Trophoblast cell (in vitro differentiated cells and primary cell): ENCODE data around the gene HYLS1.

Source experiments
- DNase-seq, 2 donors: peaks; one replicate each; pipeline ENCODE4 v3.0.0-alpha.2; 2016
- H2AFZ ChIP-seq: 2 replicates; pipeline ENCODE4 v1.6.1; 2013; ENCODE audit warnings: low read length, moderate library complexity, mild to moderate bottlenecking; ENCODE audit not compliant: insufficient read depth, poor library complexity
- H2AK5ac ChIP-seq: 2 replicates; pipeline ENCODE4 v1.6.1; 2013; ENCODE audit warnings: mild to moderate bottlenecking, low read length
- H2BK120ac ChIP-seq: 2 replicates; pipeline ENCODE4 v1.6.1; 2013; ENCODE audit warnings: low read length, mild to moderate bottlenecking, moderate library complexity; ENCODE audit not compliant: insufficient read depth, poor library complexity
- H2BK12ac ChIP-seq: 2 replicates; pipeline ENCODE4 v1.6.1; 2013; ENCODE audit warnings: mild to moderate bottlenecking, low read length, moderate library complexity
- H2BK5ac ChIP-seq: 2 replicates; pipeline ENCODE4 v1.6.1; 2013; ENCODE audit warnings: low read length, low read depth, moderate library complexity, mild to moderate bottlenecking; ENCODE audit not compliant: poor library complexity
- H3K14ac ChIP-seq: 2 replicates; pipeline ENCODE4 v1.6.1; 2013; ENCODE audit warnings: mild to moderate bottlenecking, low read length
- H3K18ac ChIP-seq: 2 replicates; pipeline ENCODE4 v1.6.1; 2013; ENCODE audit warnings: mild to moderate bottlenecking, low read length
- H3K23ac ChIP-seq: 2 replicates; pipeline ENCODE4 v1.6.1; 2013; ENCODE audit warnings: low read length
- H3K27ac ChIP-seq: 2 replicates; pipeline ENCODE4 v1.5.1; 2013; ENCODE audit warnings: low read depth, mild to moderate bottlenecking, inconsistent platforms, low read length, moderate library complexity
- H3K27me3 ChIP-seq: 2 replicates; pipeline ENCODE4 v1.6.1; 2013; ENCODE audit warnings: inconsistent platforms, mild to moderate bottlenecking, low read length, moderate library complexity; ENCODE audit not compliant: insufficient read depth
- H3K36me3 ChIP-seq, 2 experiments: 1 replicate in 1 of 2; 2 replicates in 1 of 2; pipeline ENCODE4 v1.6.1; 2013; ENCODE audit warnings: low read length in 2 of 2, mild to moderate bottlenecking in 2 of 2, moderate library complexity in 1 of 2; ENCODE audit not compliant: insufficient read depth in 2 of 2, control insufficient read depth in 1 of 2
- H3K4ac ChIP-seq: 2 replicates; pipeline ENCODE4 v1.6.1; 2013; ENCODE audit warnings: low read depth, mild to moderate bottlenecking, low read length, moderate library complexity
- H3K4me1 ChIP-seq, 2 experiments: 1 replicate in 1 of 2; 2 replicates in 1 of 2; pipeline ENCODE4 v1.6.1; 2013; ENCODE audit warnings: low read length in 2 of 2, mild to moderate bottlenecking in 2 of 2, moderate library complexity in 1 of 2; ENCODE audit not compliant: insufficient read depth in 2 of 2, control insufficient read depth in 1 of 2
- H3K4me2 ChIP-seq: 2 replicates; pipeline ENCODE4 v1.6.1; 2013; ENCODE audit warnings: inconsistent platforms, mild to moderate bottlenecking, low read length, moderate library complexity
- H3K4me3 ChIP-seq: 2 replicates; pipeline ENCODE4 v1.5.1; 2013; ENCODE audit warnings: mild to moderate bottlenecking, low read depth, low read length, inconsistent platforms
- H3K79me1 ChIP-seq: one replicate; pipeline ENCODE4 v1.6.1; 2013; ENCODE audit warnings: low read length
- H3K79me2 ChIP-seq: 2 replicates; pipeline ENCODE4 v1.6.1; 2013; ENCODE audit warnings: low read length, mild to moderate bottlenecking; ENCODE audit not compliant: control insufficient read depth, insufficient read depth, poor library complexity
- H3K9ac ChIP-seq: 2 replicates; pipeline ENCODE4 v1.6.1; 2013; ENCODE audit warnings: mild to moderate bottlenecking, low read length
- H3K9me3 ChIP-seq: 2 replicates; pipeline ENCODE4 v1.6.1; 2013; ENCODE audit warnings: low read depth, mild to moderate bottlenecking, control low read depth, inconsistent platforms, low read length; ENCODE audit not compliant: insufficient read depth
- H4K12ac ChIP-seq: 2 replicates; pipeline ENCODE4 v1.6.1; 2013; ENCODE audit warnings: low read depth, mild to moderate bottlenecking, low read length, moderate library complexity
- H4K8ac ChIP-seq: 2 replicates; pipeline ENCODE4 v1.6.1; 2013; ENCODE audit warnings: low read depth, mild to moderate bottlenecking, low read length, moderate library complexity
- H4K91ac ChIP-seq: one replicate; pipeline ENCODE4 v1.6.1; 2013; ENCODE audit warnings: low read depth, mild to moderate bottlenecking, low read length, moderate library complexity
- WGBS: extraction: QIAGEN DNeasy Blood & Tissue Kit; methylation state at CpG from one replicate; pipeline ENCODE4 v1.1.7; 2013; ENCODE audit warnings: missing lambda C conversion rate; ENCODE audit not compliant: insufficient read length, insufficient coverage; ENCODE audit errors: extremely low coverage; 5-methylcytosine and 5-hydroxymethylcytosine counted together

The HYLS1 gene

GRCh38 chr11:125942771-125943428 lies 55.4 kb downstream of the HYLS1 start:
- H3K18ac ChIP-seq: no peak overlapping the region
- no peak for DNase-seq
- H3K4me1 ChIP-seq: peaks cover 8 to 11% of the 10 kb centered on the region in 2 experiments
- H3K27ac ChIP-seq: no peak overlapping the region
- no peak overlapping the region for H2BK5ac ChIP-seq
- no peak overlapping the region for H3K4me3 ChIP-seq
- no peak overlapping the region for H3K14ac ChIP-seq
- no peak overlapping the region for H3K4me2 ChIP-seq
- no peak overlapping the region for H3K23ac ChIP-seq
- no peak overlapping the region for H3K9ac ChIP-seq
- no peaks in the 10 kb centered on the region for H3K36me3 ChIP-seq
- no CpG with 5 or more reads among the region's 12 CpGs for WGBS
- no peaks in the 10 kb centered on the region for H3K27me3 ChIP-seq
- no peak overlapping the region for H3K4ac ChIP-seq
- no peaks in the 10 kb centered on the region for H3K79me1 ChIP-seq
- no peak overlapping the region for H4K12ac ChIP-seq
- H2AFZ ChIP-seq: no peak overlapping the region
- H2AK5ac ChIP-seq: no peak overlapping the region
- no peak overlapping the region for H2BK120ac ChIP-seq
- H3K79me2 ChIP-seq: no peaks in the 10 kb centered on the region
- H4K91ac ChIP-seq: no peak overlapping the region
- H2BK12ac ChIP-seq: no peak overlapping the region
- peaks cover 2% of the 10 kb centered on the region for H3K9me3 ChIP-seq
- no peak overlapping the region for H4K8ac ChIP-seq

- H2BK12ac ChIP-seq: no peak overlapping the region
- H3K4me3 ChIP-seq: no peak overlapping the region
- peaks cover 2% of the 10 kb centered on the region for H3K9me3 ChIP-seq
- H4K12ac ChIP-seq: no peak overlapping the region
- no peak overlapping the region for H3K23ac ChIP-seq
- H3K9ac ChIP-seq: no peak overlapping the region
- no peaks in the 10 kb centered on the region for H3K27me3 ChIP-seq
- no peak overlapping the region for H3K4ac ChIP-seq
- H3K4me2 ChIP-seq: no peak overlapping the region
- no CpG with 5 or more reads among the region's 9 CpGs for WGBS
- no peak overlapping the region for H3K14ac ChIP-seq
- no peak overlapping the region for H2BK120ac ChIP-seq
- peaks cover 8 to 11% of the 10 kb centered on the region in 2 experiments for H3K4me1 ChIP-seq
- peaks cover 3 to 8% of the 10 kb centered on the region in 2 experiments for H3K36me3 ChIP-seq
- no peak overlapping the region for H3K27ac ChIP-seq
- H3K79me1 ChIP-seq: no peaks in the 10 kb centered on the region
- no peak overlapping the region for H4K91ac ChIP-seq
- H3K79me2 ChIP-seq: no peaks in the 10 kb centered on the region
- H4K8ac ChIP-seq: no peak overlapping the region
- no peak overlapping the region for H3K18ac ChIP-seq
- DNase-seq: no peak
- H2AFZ ChIP-seq: no peak overlapping the region
- H2AK5ac ChIP-seq: no peak overlapping the region
- no peak overlapping the region for H2BK5ac ChIP-seq
Measured at GRCh38 chr11:125943661-125944349, 56.3 kb downstream of the HYLS1 start.

GRCh38 chr11:125944350-125945010 lies 57.0 kb downstream of the HYLS1 start:
- no peak overlapping the region for H2BK120ac ChIP-seq
- no peak overlapping the region for H2AK5ac ChIP-seq
- H3K79me1 ChIP-seq: no peaks in the 10 kb centered on the region
- H3K4me2 ChIP-seq: no peak overlapping the region
- H3K36me3 ChIP-seq: peaks cover 4 to 9% of the 10 kb centered on the region in 2 experiments
- no peak overlapping the region for H4K12ac ChIP-seq
- H3K23ac ChIP-seq: no peak overlapping the region
- no peak for DNase-seq
- H4K8ac ChIP-seq: no peak overlapping the region
- H3K27ac ChIP-seq: no peak overlapping the region
- H4K91ac ChIP-seq: no peak overlapping the region
- H3K4ac ChIP-seq: no peak overlapping the region
- H3K79me2 ChIP-seq: no peaks in the 10 kb centered on the region
- H3K4me3 ChIP-seq: no peak overlapping the region
- no peak overlapping the region for H3K9ac ChIP-seq
- no peaks in the 10 kb centered on the region for H3K27me3 ChIP-seq
- no peak overlapping the region for H2AFZ ChIP-seq
- H3K18ac ChIP-seq: no peak overlapping the region
- no peak overlapping the region for H3K14ac ChIP-seq
- no peak overlapping the region for H2BK5ac ChIP-seq
- peaks cover 3 to 9% of the 10 kb centered on the region in 2 experiments for H3K4me1 ChIP-seq
- H3K9me3 ChIP-seq: peaks cover 2% of the 10 kb centered on the region
- H2BK12ac ChIP-seq: no peak overlapping the region
- WGBS: no CpG with 5 or more reads among the region's 13 CpGs

- H3K79me2 ChIP-seq: no peaks in the 10 kb centered on the region
- no peak overlapping the region for H3K4ac ChIP-seq
- no peak overlapping the region for H3K18ac ChIP-seq
- peaks cover 3 to 9% of the 10 kb centered on the region in 2 experiments for H3K4me1 ChIP-seq
- H2AFZ ChIP-seq: no peak overlapping the region
- H3K27ac ChIP-seq: no peak overlapping the region
- H2AK5ac ChIP-seq: no peak overlapping the region
- WGBS: no CpG with 5 or more reads among the region's 15 CpGs
- H3K9me3 ChIP-seq: peaks cover 2% of the 10 kb centered on the region
- no peak overlapping the region for H3K9ac ChIP-seq
- no peak overlapping the region for H3K23ac ChIP-seq
- H4K12ac ChIP-seq: no peak overlapping the region
- H2BK12ac ChIP-seq: no peak overlapping the region
- H4K91ac ChIP-seq: no peak overlapping the region
- no peak overlapping the region for H4K8ac ChIP-seq
- H3K36me3 ChIP-seq: peaks cover 4 to 9% of the 10 kb centered on the region in 2 experiments
- H2BK5ac ChIP-seq: no peak overlapping the region
- no peak overlapping the region for H2BK120ac ChIP-seq
- no peaks in the 10 kb centered on the region for H3K79me1 ChIP-seq
- no peak overlapping the region for H3K4me2 ChIP-seq
- no peak overlapping the region for H3K4me3 ChIP-seq
- no peak for DNase-seq
- H3K14ac ChIP-seq: no peak overlapping the region
- no peaks in the 10 kb centered on the region for H3K27me3 ChIP-seq
Measured at GRCh38 chr11:125945011-125945796, 57.7 kb downstream of the HYLS1 start.
